K562 (cell line): ENCODE data around the gene PAQR7. TPM values are rescaled to one million over a fixed set of nuclear protein-coding genes. Genes with fewer than 3 reads are reported as not detected.

ENCODE experiments used
- ARID2 ChIP-seq: fragments of 450-650 bp; IDR thresholded peaks from 2 replicates; pipeline ENCODE4 v1.6.1; 2017; ENCODE audit warnings: antibody characterized with exemption, mild to moderate bottlenecking
- CHCHD3 ChIP-seq: fragments of 250-450 bp; sonication (Bioruptor Pico); IDR thresholded peaks from 2 replicates; pipeline ENCODE4 v2.1.2; 2022; ENCODE audit warnings: mild to moderate bottlenecking
- GABPA ChIP-seq: fragments of 200-800 bp; sonication (Bioruptor generic); conservative IDR thresholded peaks from 2 replicates; pipeline ENCODE4 v1.6.1; 2016; ENCODE audit warnings: low read depth, missing genetic modification characterization, missing compliant biosample characterization
- HDAC2 ChIP-seq: fragments of 450-650 bp; IDR thresholded peaks from 2 replicates; pipeline ENCODE4 v1.6.1; 2016; ENCODE audit warnings: mild to moderate bottlenecking
- HDAC6 ChIP-seq: IDR thresholded peaks from 2 replicates; pipeline ENCODE4 v1.6.1; 2012; ENCODE audit warnings: low read depth, mild to moderate bottlenecking, control low read depth, inconsistent platforms, low read length, moderate library complexity
- HMBOX1 ChIP-seq: sonication (generic); IDR thresholded peaks from 2 replicates; pipeline ENCODE4 v1.6.1; 2016
- HOMEZ ChIP-seq: fragments of 250-450 bp; sonication (Bioruptor Pico); IDR thresholded peaks from 2 replicates; pipeline ENCODE4 v1.4.0; 2020; ENCODE audit warnings: mild to moderate bottlenecking, moderate library complexity
- NR2C1 ChIP-seq, 2 experiments: fragments of 450-650 bp; IDR thresholded peaks; 2 replicates each; pipeline ENCODE4 v1.6.1; 2017; ENCODE audit warnings: mild to moderate bottlenecking in 2 of 2, antibody characterized with exemption in 1 of 2, inconsistent platforms in 1 of 2, missing compliant biosample characterization in 1 of 2, missing genetic modification characterization in 1 of 2
- PREB ChIP-seq: sonication (generic); formaldehyde crosslinking; IDR thresholded peaks from 2 replicates; pipeline ENCODE4 v1.8.1; 2023; ENCODE audit warnings: mild to moderate bottlenecking, missing genetic modification reagents
- SIN3B ChIP-seq: fragments of 450-650 bp; IDR thresholded peaks from 2 replicates; pipeline ENCODE4 v1.6.1; 2017; ENCODE audit warnings: low read depth, mild to moderate bottlenecking, moderate library complexity
- STAT6 ChIP-seq: sonication (generic); formaldehyde crosslinking; IDR thresholded peaks from 2 replicates; pipeline ENCODE4 v1.8.1; 2023; ENCODE audit warnings: mild to moderate bottlenecking, missing genetic modification reagents
- TCF15 ChIP-seq: fragments of 250-450 bp; sonication (Bioruptor Pico); IDR thresholded peaks from 2 replicates; pipeline ENCODE4 v1.8.0; 2022; ENCODE audit warnings: moderate library complexity, mild to moderate bottlenecking, inconsistent platforms
- ZBTB8A ChIP-seq: fragments of 450-650 bp; IDR thresholded peaks from 2 replicates; pipeline ENCODE4 v1.6.1; 2018; ENCODE audit warnings: mild to moderate bottlenecking, moderate library complexity; ENCODE audit not compliant: partially characterized antibody
- ZFP36 ChIP-seq: fragments of 150-350 bp; IDR thresholded peaks from 2 replicates; pipeline ENCODE4 v1.6.1; 2018; ENCODE audit warnings: low read length, low read depth; ENCODE audit not compliant: partially characterized antibody
- ZNF224 ChIP-seq: sonication (generic); formaldehyde crosslinking; IDR thresholded peaks from 2 replicates; pipeline ENCODE4 v1.8.0; 2022; ENCODE audit warnings: mild to moderate bottlenecking, missing genetic modification reagents
- ZNF431 ChIP-seq: sonication (generic); formaldehyde crosslinking; IDR thresholded peaks from 2 replicates; pipeline ENCODE4 v1.8.0; 2022; ENCODE audit warnings: mild to moderate bottlenecking, missing genetic modification reagents
- ZNF586 ChIP-seq: fragments of 450-650 bp; formaldehyde crosslinking; conservative IDR thresholded peaks from 2 replicates; pipeline ENCODE4 v1.4.0; 2020; ENCODE audit warnings: mild to moderate bottlenecking, moderate library complexity
- ZNF589 ChIP-seq: fragments of 200-800 bp; sonication (Bioruptor generic); IDR thresholded peaks from 2 replicates; pipeline ENCODE4 v1.6.1; 2016; ENCODE audit warnings: low read depth, missing genetic modification characterization, missing compliant biosample characterization
- ZNF830 ChIP-seq: fragments of 250-450 bp; sonication (Bioruptor Pico); IDR thresholded peaks from 2 replicates; pipeline ENCODE4 v1.5.0; 2021; ENCODE audit warnings: mild to moderate bottlenecking
- polyA plus RNA-seq, 8 experiments: library from polyadenylated mRNA; depleted of rRNA in 4 of 8; stranded (reverse) in 5 of 8; unstranded in 3 of 8; fragments of >200 nt; fragmentation: Nextera tagmentation in 2 of 8; fragmentation: Illumina TruSeq in 1 of 8; extraction: Ambion mirVana in 2 of 8; extraction: Trizol in 1 of 8; gene quantifications; 2 replicates each; pipeline versions ENCODE4 v1.2.1 to v1.2.3, GENCODE V29; 2011 to 2014; ENCODE audit warnings: inconsistent platforms in 1 of 8, missing spikeins in 1 of 8
- total RNA-seq, 7 experiments: library from RNA; depleted of rRNA in 6 of 7; stranded (reverse); fragments of >200 nt in 6 of 7; fragmentation: Illumina TruSeq in 2 of 7; extraction: Trizol in 2 of 7; gene quantifications; 2 replicates each; pipeline versions ENCODE4 v1.2.1 to v1.2.3, GENCODE V29; 2011 to 2021; ENCODE audit warnings: low replicate concordance in 1 of 7

The PAQR7 gene
- total and polyA plus RNA-seq, 9 of the 15 experiments (the other 6 are each of a cell fraction or from before 2014, with no cell fraction given), result 1.1 to 5.2 (median 2.6) TPM

GRCh38 chr1:25905680-25906643 lies 30.5 kb upstream of the PAQR7 start, which contains the start of gene STMN1 (continued):
- TF ChIP-seq ZFP36 (no peak), ZNF431 (CRISPR knock-in tag) (peak; percentile 31; the same call in 1 of the 2 replicates), ZNF586 (CRISPR knock-in tag) (no peak), ZNF224 (CRISPR knock-in tag) (no peak), CHCHD3 (CRISPR knock-in tag) (peak; percentile 64; the same call in 1 of the 2 replicates), HDAC6 (no peak), ZNF589 (CRISPR knock-in tag) (no peak), GABPA (tag) (peak; percentile 34; the same call in 1 of the 2 replicates), ARID2 (no peak), NR2C1 (IDR thresholded peaks at IDR 0.05) (peak; percentile 60), NR2C1 (tag; IDR thresholded peaks at IDR 0.05) (peak; percentile 75), PREB (CRISPR knock-in tag) (no peak), ZBTB8A (no peak), SIN3B (no peak), STAT6 (CRISPR knock-in tag) (no peak; the same call in 1 of the 2 replicates), TCF15 (CRISPR knock-in tag) (no peak), HMBOX1 (no peak), HOMEZ (no peak), ZNF830 (CRISPR knock-in tag) (peak; percentile 41; the same call in 1 of the 2 replicates), HDAC2 (no peak)
